HG02571 (cell line): ENCODE results near the gene MARCHF4.

Experiments used
- ATAC-seq: cut with Tn5 transposase; IDR thresholded peaks from one replicate; pipeline ENCODE4 v1.9.1; 2021; ENCODE audit warnings: mild to moderate bottlenecking, moderate library complexity; ENCODE audit not compliant: unreplicated experiment

MARCHF4 gene

GRCh38 chr2:216371721-216372702 is at the start of gene MARCHF4:
Gene MARCHF4, minus strand, starts transcription at chr2:216372483. Its CDS starts 2,223 bp downstream, at chr2:216370260.
- ATAC-seq = no peak

GRCh38 chr2:216420367-216421101 is 48.3 kb upstream of the MARCHF4 start:
- ATAC-seq = no peak

GRCh38 chr2:216418981-216419380 is 46.7 kb upstream of the MARCHF4 start:
- ATAC-seq = no peak

- no peak for ATAC-seq
Measured at GRCh38 chr2:216416571-216417307, 44.5 kb upstream of the MARCHF4 start.

- ATAC-seq = no peak
Measured at GRCh38 chr2:216415541-216415940, 43.3 kb upstream of the MARCHF4 start.

- ATAC-seq = no peak
Measured at GRCh38 chr2:216414772-216415319, 42.6 kb upstream of the MARCHF4 start.

GRCh38 chr2:216413882-216414281 is 41.6 kb upstream of the MARCHF4 start:
- no peak for ATAC-seq

- ATAC-seq = peak; percentile 95
Measured at GRCh38 chr2:216412022-216412999, 40.0 kb upstream of the MARCHF4 start, which contains the start of gene SMARCAL1. Gene SMARCAL1, plus strand, starts transcription at chr2:216412484. Its CDS starts 2,221 bp downstream, at chr2:216414705.

GRCh38 chr2:216410550-216410949 is 38.3 kb upstream of the MARCHF4 start:
- no peak for ATAC-seq

GRCh38 chr2:216408426-216409290 is 36.4 kb upstream of the MARCHF4 start:
- ATAC-seq = no peak

- no peak for ATAC-seq
Measured at GRCh38 chr2:216406826-216407225, 34.5 kb upstream of the MARCHF4 start.

GRCh38 chr2:216405588-216405987 is 33.3 kb upstream of the MARCHF4 start:
- ATAC-seq = no peak

GRCh38 chr2:216404010-216404618 is 31.8 kb upstream of the MARCHF4 start:
- no peak for ATAC-seq

- no peak for ATAC-seq
Measured at GRCh38 chr2:216402751-216403150, 30.5 kb upstream of the MARCHF4 start.

GRCh38 chr2:216399621-216400020 is 27.3 kb upstream of the MARCHF4 start:
- ATAC-seq = no peak

GRCh38 chr2:216394881-216395280 is 22.6 kb upstream of the MARCHF4 start:
- no peak for ATAC-seq

- ATAC-seq = no peak
Measured at GRCh38 chr2:216392945-216393840, 20.9 kb upstream of the MARCHF4 start.
